ENCODE results near the gene GNLY.

- TF ChIP-seq CTCF (conservative IDR thresholded peaks at IDR 0.05; ENCODE audit: low read depth, low read length) (no peak), EZH2 (IDR thresholded peaks at IDR 0.05; ENCODE audit: low read length, unreplicated experiment) (no peak), EZH2phosphoT487 (IDR thresholded peaks at IDR 0.05; ENCODE audit: borderline replicate concordance, low read length) (no peak)
These were observed 8.6 kb downstream of the GNLY start for GRCh38 chr2:85702800-85703199.

Data from PC-3 (cell line).